KBM-7 (cell line): ENCODE measurements around the gene ZNF213.

ENCODE experiments used
- DNase-seq: peaks from one replicate; pipeline ENCODE4 v3.0.0-alpha.2; 2015
- in situ Hi-C: fragments of 300-500 bp; cut with MboI; formaldehyde crosslinking; loops from 2 replicates; pipeline ENCODE4 v1.14.3; 2020; ENCODE audit warnings: low sequenced_read_pairs, low pct_unique_long_range_greater_than_20kb, mixed read lengths

Gene ZNF213

DNA sequence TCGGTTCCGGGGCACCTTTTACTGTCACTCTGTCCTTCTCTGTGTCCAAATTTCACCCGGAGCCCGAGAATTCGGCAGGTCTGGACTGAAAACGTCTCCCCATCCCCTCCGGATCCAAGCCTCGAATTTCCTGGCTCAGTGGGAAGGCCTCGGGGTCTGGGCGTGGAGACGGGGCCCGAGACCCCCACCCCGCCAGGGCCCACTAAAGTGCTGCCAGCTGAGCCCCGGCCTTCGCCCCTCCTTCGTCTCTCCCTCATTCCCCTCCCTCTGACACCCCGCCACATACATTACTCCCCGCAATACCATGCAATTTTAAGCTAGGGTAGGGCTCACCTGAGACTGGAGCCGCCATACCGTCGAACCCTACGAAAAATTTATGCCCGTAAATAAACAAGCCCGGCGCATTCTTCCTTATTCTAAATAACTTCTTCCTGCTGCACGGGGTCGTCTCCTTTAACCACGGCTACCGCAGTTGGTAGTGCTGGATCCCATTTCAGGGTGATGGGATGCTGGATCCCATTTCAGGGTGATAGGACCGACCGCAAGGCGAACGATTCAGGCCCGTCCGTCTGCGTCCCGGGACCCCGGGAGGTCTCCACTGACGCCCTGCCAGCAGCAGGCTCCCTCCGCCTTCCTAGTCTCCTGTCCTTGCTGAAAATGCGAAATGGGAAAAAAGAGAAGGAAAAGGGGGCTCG, 48.8 kb downstream of the ZNF213 start:
- DNase-seq = no peak
- in situ Hi-C loops = no loop called here

DNA sequence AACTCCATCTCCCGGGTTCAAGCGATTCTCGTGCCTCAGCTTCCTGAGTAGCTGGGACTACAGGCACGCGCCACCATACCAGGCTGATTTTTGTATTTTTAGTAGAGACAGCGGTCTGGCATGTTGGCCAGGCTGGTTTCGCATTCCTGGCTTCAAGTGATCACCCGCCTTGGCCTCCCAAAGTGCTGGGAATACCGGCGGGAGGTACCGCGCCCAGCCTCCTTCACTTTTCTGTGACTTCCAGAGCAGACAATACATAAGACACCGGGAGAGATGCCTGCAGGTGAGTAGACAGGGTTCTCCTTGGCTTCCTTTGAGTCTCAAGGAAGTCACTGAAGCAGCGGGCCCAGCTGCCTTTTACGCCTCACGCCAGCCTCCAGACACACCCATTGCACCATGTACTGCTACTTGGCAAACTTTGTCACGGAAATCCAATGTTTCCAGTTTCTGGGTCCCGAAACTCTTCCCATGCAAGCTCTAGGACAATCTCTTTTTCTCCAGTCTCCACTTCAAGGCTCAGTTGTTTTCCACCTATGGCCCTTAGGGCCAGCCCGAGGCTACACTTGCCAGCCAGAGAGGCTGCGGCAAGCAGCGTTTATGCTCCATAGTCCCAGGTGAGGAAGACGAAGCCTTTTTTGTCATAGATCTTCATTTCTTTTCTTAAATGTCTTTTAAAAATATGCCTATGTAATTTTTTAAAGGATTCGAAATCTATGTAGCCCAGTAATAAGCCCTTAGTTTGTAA, 52.3 kb downstream of the ZNF213 start:
- DNase-seq = no peak
- in situ Hi-C loops = no loop called here

DNA sequence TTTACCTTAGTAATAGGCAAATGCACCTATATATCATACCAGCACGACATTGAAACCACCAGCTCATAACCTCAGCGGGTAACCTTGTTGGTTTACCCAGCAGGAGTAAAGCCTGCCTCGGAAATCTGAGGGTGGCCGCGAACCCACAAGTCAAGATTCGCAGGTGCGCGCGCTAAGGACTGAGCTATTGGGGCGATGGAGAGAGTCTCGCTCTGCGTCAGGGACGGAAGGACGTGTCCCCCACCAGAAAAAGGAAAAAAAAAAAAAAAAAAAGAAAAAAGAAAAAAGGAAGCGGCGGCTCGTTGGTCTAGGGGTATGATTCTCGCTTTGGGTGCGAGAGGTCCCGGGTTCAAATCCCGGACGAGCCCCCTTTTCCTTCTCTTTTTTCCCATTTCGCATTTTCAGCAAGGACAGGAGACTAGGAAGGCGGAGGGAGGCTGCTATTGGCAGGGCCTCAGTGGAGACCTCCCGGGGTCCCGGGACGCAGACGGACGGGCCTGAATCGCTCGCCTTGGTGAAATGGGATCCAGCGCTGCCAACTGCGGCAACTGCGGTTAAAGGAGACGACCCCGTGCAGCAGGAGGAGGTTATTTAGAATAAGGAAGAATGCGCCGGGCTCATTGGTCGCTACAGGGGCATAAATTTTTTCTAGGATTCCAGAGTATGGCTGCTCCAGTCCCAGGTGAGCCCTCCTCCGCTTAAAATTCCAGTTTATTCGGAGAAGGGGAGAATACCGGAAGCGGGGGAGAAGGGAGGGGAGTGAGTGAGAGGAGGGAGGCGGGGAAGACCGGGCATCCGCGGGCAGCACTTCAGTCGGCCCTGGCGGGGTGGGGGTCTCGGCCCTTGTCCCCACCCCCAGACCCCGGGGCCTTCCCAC, 53.2 kb downstream of the ZNF213 start, which contains the start of gene OR1F1:
Gene OR1F1, plus strand, starts transcription at position 407 of the 877 bp plus-strand sequence.
- in situ Hi-C loops = no loop called here
- no peak for DNase-seq

DNA sequence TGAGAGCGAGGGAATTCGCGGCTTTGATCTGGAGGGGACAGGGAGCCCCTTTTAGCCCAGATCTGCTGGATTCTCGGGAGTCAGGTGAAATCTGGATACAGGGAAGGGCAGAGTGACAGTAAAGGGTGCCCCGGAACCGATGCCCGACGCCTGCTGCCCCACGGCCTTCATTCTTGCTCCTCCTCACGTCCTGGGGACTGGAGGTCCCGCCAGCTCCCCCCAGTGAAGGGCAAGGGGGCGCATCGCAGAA, 53.8 kb downstream of the ZNF213 start:
- in situ Hi-C loops = no loop called here
- no peak for DNase-seq

DNA sequence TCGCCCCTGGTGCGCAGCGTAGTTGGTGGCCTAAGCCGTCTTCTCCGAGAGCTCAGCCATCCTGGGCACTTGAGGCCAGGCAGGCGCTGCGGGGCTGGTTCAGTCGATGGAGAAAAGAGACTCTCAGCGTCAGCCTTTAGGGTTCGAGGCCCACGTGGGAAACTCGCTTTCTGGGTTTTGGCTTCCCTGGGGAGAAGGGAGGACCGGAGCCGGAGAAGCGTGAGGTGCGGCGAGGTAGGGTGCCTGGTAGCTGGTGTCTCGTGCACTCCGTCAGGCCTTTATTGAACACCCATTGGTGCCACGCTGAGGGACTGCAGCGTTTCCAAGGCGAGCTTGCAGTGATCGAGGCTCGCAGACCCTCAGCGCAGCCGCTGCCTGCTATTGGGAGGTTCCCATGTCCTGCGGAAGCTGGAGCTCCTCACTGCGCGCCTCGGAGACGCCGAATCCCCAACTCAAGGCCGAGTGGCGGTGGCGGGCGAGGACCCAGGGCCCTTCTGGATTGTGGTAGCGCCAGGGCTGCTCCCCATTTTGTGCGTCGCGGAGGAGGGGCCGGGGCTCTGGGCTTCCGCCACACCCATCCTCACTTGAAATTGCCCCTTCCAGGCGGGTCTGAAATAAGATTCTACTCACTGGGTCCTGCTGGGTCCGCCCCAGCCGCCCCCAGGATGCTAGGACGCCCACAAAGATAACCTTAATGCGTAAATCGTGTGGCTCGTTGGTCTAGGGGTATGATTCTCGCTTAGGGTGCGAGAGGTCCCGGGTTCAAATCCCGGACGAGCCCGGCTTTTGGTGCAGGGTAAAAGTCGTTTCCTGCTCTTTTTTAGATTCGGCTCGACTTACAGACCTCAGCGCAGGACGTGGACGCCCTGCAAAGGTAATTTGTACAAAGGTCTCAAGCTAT, 54.3 kb downstream of the ZNF213 start:
- DNase-seq = no peak
- in situ Hi-C loops = no loop called here

DNA sequence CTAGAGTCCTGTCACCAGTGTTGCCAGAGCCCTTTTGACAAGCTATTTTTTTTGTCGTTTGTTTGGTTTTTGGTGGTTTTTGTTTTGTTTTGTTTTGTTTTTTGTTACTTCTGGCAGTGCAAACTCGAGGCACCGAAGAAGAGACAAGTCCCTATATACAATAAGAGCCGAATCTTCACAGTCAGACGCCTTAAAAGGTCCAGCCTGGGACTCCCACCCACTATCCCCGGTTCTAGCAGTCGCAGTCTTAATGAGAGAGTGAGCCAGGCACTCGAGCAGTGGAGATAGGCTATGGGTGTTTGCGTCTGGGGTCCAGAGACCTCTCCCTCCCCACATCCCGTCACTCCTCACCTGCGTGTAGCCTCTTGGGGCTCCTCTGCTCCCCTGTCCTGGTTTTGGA, 55.0 kb downstream of the ZNF213 start:
- in situ Hi-C loops = no loop called here

DNA sequence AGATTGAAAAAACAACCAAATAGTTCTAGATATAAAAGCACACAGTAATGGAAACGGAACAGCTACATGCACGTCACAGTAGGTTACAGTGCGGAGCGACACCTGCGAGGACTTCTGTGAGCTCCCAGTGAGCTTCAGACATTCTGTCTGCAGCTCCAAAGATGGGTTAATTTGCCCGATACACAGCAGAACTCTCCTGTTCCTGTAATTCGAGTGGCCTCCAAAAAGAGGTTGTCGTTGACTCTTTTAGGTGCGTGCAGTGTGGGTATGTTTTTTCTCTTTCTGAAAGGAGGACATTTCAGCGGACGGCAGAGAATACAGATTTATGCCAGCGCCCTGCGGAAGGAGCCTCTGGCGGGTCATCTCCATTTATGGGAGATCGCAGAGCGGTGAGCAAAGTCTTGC, 56.1 kb downstream of the ZNF213 start:
- no peak for DNase-seq
- in situ Hi-C loops = no loop called here

More for the DNA sequence above, 55.0 kb downstream of the ZNF213 start:
- no peak for DNase-seq
